Spinal cord (tissue), 10 donors: ENCODE measurements around the gene GAB1. TPM values are rescaled to one million over a fixed set of nuclear protein-coding genes. Genes with fewer than 3 reads are reported as not detected.

Experiments used
- DNase-seq, 6 donors: peaks; one replicate each; pipeline versions ENCODE4 v3.0.0 to v3.0.0-alpha.2; 2013 to 2015; ENCODE audit warnings: low spot score in 6 of 6, low read depth in 4 of 6
- H3K27ac ChIP-seq: one replicate; pipeline ENCODE4 v1.5.1; 2013; ENCODE audit warnings: low read depth, low read length, control low read depth
- H3K27me3 ChIP-seq: one replicate; pipeline ENCODE4 v1.6.1; 2013; ENCODE audit warnings: low read length; ENCODE audit not compliant: control insufficient read depth, insufficient read depth
- H3K36me3 ChIP-seq: one replicate; pipeline ENCODE4 v1.6.1; 2013; ENCODE audit warnings: low read length; ENCODE audit not compliant: control insufficient read depth, insufficient read depth
- H3K4me1 ChIP-seq: one replicate; pipeline ENCODE4 v1.6.1; 2013; ENCODE audit warnings: low read length; ENCODE audit not compliant: control insufficient read depth, insufficient read depth
- H3K4me3 ChIP-seq: one replicate; pipeline ENCODE4 v1.5.1; 2013; ENCODE audit warnings: low read depth, low read length, control low read depth
- H3K9me3 ChIP-seq: one replicate; pipeline ENCODE4 v1.6.1; 2013; ENCODE audit warnings: low read length; ENCODE audit not compliant: control insufficient read depth, insufficient read depth
- WGBS: methylation state at CpG from one replicate; pipeline ENCODE4 v1.1.5; 2013; ENCODE audit warnings: missing lambda C conversion rate; ENCODE audit not compliant: insufficient coverage; 5-methylcytosine and 5-hydroxymethylcytosine counted together
- polyA plus RNA-seq, 2 donors: library from polyadenylated mRNA; unstranded; fragments of 120-200 nt; gene quantifications; one replicate each; pipeline ENCODE4 v1.2.1, GENCODE V29; 2013; ENCODE audit not compliant: insufficient read length in 2 of 2
- total RNA-seq, 2 donors: library from RNA; depleted of rRNA in 1 of 2; stranded (reverse); fragments of 120-200 nt in 1 of 2; fragments of >200 nt in 1 of 2; gene quantifications; one replicate each; pipeline versions ENCODE4 v1.2.3 to v1.2.4, GENCODE V29; 2013 to 2014
- donor health status: healthy.

The GAB1 gene
- total and polyA plus RNA-seq, 4 donors: 38.6 to 81.6 (median 63.1) TPM

DNA sequence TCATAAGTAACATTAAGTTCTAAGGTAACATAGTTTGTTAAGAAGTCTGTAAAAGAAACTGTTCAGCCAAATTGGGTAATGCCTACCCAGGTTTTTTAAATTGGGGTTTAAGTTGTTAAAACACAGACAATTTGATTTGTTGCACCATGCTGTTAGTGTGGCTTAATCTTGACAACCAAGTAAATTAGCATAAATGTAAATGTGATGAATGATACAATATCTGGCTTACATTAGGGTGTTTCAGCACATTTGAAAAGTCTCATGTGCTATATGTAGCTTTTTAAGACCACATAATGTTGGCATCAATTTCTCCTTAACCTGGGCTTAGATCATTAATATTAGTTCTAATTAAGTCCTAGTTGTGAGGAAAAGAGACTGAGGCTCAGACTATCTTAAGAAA, 104.4 kb downstream of the GAB1 start:
- Histone ChIP-seq H3K27ac (no peak overlapping the region), H3K27me3 (no peaks in the 10 kb centered on the region), H3K4me1 (no peaks in the 10 kb centered on the region), H3K4me3 (no peak overlapping the region), H3K36me3 (no peaks in the 10 kb centered on the region), H3K9me3 (no peaks in the 10 kb centered on the region)
- no peak for DNase-seq

DNA sequence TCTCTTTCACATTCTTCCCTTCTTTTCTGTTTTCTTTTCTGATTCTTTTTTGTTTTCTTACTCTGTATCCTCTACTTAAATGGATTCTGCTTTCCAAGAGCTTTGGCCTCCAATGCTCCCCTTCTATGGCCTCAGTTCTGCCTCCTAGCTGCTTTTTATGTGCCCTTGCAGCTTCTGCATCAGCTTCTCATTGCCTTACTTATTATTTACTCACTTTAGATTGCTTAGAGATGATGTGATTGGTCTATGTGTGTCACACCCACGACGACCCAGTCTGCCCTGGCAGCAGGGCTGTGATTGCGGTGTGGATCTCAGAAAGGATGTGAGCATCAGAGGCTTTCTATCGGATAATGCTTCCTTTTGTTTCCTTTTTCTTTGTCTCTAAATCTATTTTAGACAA, 105.0 kb downstream of the GAB1 start:
- Histone ChIP-seq H3K9me3 (no peaks in the 10 kb centered on the region), H3K27me3 (no peaks in the 10 kb centered on the region), H3K4me1 (no peaks in the 10 kb centered on the region), H3K36me3 (no peaks in the 10 kb centered on the region), H3K4me3 (no peak overlapping the region), H3K27ac (no peak overlapping the region)
- DNase-seq: no peak
- WGBS: no CpG with 5 or more reads among the region's 4 CpGs

DNA sequence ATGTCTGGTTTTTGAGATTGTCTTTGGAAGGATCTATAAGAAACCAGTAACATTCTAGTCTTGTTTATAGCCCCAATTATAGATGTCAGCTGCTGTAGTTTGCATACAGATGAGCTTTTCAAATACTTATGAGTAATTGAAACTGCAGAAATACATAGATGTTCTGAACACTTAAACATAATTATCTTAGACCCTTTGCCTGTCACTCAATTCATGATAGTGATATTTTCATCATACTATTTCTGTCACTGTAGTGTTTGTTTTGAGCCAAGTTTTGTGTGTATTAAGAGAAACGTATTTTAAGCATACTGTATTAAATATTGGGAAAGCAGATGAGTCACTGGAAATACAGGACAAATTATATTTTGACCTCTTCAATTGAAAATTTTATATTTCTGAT, 107.1 kb downstream of the GAB1 start:
- Histone ChIP-seq H3K9me3 (no peaks in the 10 kb centered on the region), H3K4me3 (no peak overlapping the region), H3K36me3 (no peaks in the 10 kb centered on the region), H3K27ac (no peak overlapping the region), H3K27me3 (no peaks in the 10 kb centered on the region), H3K4me1 (no peaks in the 10 kb centered on the region)
- no CpG with 5 or more reads among the region's 1 CpG for WGBS
- DNase-seq: peak in 1 of 6 donors; percentile 7

DNA sequence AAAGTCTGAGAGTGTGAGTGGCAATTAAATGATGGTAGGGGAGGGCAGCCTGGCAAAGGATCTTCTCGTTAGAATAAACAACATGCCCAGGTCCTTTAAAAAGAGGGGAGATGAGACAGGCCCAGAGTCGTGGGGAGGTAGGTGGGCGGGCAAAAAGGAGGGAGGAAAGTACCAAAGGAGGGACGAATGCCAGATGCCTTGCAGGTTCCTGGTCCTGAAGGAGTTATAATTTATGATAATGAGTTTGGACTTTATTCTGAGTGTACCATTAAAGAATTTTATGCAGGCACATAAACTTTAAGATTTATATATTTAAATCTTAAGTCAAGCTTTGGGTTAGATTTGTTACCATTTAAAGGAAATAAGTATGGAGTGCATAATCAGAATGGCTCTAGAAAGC, 114.5 kb downstream of the GAB1 start:
- Histone ChIP-seq H3K27ac (no peak overlapping the region), H3K27me3 (no peaks in the 10 kb centered on the region), H3K36me3 (no peaks in the 10 kb centered on the region), H3K4me1 (no peaks in the 10 kb centered on the region), H3K4me3 (no peak overlapping the region), H3K9me3 (no peaks in the 10 kb centered on the region)
- DNase-seq: no peak
- WGBS: 31% methylated on average over 3 of the region's 4 CpGs

DNA sequence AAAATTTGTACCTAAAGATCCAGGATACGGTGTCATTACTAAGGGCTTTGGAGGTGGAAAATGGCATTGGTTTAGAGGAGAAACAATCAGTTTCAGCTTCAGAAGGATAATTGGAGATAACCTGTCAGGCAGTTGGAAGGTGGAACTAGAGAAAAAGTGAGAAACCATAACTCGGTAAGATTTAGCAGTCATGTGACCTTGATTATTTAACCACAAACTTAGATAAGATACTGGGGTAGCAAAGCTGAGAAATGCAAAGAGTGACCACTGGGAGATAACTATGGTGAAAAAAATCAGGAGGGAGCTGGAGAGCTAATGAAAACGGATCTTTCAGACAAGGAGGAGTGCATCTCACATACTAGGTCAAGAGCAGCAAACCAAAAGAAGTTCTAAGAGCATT, 118.5 kb downstream of the GAB1 start:
- H3K36me3 ChIP-seq: no peaks in the 10 kb centered on the region
- no peaks in the 10 kb centered on the region for H3K9me3 ChIP-seq
- no peak overlapping the region for H3K4me3 ChIP-seq
- no peaks in the 10 kb centered on the region for H3K4me1 ChIP-seq
- WGBS: 100% methylated on average over 1 of the region's 3 CpGs
- no peak overlapping the region for H3K27ac ChIP-seq
- no peaks in the 10 kb centered on the region for H3K27me3 ChIP-seq
- no peak for DNase-seq

DNA sequence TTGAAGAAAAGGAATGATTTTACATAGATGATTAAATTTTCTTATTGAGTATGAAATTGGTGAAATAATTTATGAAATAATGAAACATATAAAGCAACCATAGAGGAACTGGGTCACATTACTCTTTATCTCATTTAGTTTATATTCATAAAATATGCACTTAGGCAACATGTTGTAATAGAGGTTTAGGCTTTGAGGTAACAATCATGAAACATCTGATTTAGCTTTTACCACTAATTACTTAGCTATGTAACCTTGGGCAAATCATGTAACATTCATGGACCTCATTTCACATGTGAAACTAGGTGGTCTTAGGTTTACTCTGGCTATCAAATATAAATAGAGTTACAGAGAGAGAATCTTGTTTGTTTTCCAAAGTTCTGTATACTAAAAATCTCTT, 122.3 kb downstream of the GAB1 start:
- DNase-seq: no peak
- no peak overlapping the region for H3K4me3 ChIP-seq
- H3K4me1 ChIP-seq: no peaks in the 10 kb centered on the region
- no peaks in the 10 kb centered on the region for H3K27me3 ChIP-seq
- peaks cover 3% of the 10 kb centered on the region for H3K36me3 ChIP-seq
- no peaks in the 10 kb centered on the region for H3K9me3 ChIP-seq
- H3K27ac ChIP-seq: no peak overlapping the region

DNA sequence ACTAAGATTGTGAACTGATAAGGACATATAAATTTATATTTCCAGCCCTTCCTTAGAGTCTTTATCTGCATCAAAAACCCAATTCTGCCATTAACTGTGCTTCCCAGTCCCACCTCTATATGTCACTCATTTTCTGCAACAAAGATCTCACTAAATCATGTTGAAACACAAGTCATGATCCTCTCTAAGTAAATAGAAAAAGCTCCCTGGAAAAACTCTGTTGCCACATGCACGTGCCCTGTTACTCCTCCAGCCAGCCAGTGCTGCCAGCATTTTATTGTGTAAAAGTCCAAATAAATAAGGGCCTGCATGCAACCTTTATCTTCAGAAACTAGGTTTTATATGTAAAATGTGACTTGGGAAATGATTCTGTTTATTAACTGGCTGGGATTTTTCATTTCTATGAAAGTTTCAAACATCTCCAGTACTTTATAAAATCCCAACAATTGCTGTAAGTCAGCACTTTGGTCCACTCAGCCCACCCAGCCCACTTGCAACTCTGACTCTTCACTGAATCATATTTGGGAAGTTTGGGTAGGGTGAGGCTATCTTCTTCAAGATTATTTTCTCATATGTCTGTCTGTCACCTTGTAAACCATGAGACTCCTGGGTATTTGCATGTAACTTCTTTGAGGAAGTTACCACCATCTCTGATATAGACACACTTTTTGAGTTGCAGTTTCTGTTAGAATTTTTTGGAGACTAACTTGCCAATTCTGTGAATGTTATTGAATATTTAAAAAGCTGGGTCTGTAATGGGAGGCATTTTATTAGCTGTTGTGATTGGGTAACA, 136.9 kb downstream of the GAB1 start:
- Histone ChIP-seq H3K4me1 (no peaks in the 10 kb centered on the region), H3K9me3 (no peaks in the 10 kb centered on the region), H3K27me3 (no peaks in the 10 kb centered on the region), H3K4me3 (no peak overlapping the region), H3K36me3 (peaks cover 2% of the 10 kb centered on the region), H3K27ac (no peak overlapping the region)
- no peak for DNase-seq
- no CpG with 5 or more reads among the region's 1 CpG for WGBS

DNA sequence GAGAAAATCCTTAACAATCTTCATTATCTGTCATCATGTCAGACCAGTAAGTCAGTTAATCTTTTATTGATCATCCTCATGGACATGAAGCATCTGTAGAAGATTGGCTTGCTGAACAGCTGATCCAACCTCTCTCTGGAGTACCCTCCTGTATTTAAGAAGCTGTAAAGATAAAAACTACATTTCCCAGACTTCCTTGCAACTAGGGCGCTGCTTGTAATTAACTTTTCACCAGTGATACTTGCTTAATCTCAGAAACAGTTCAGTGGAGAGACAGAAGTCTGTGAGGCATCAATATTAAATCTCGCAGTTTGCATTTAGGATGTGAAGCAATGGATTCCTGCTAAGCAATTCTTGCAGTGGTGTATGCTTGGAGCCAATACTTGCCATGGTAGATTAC, 140.8 kb downstream of the GAB1 start:
- no peaks in the 10 kb centered on the region for H3K9me3 ChIP-seq
- H3K36me3 ChIP-seq: no peaks in the 10 kb centered on the region
- no peaks in the 10 kb centered on the region for H3K27me3 ChIP-seq
- DNase-seq: no peak
- WGBS: 100% methylated on average over 1 of the region's 2 CpGs
- no peaks in the 10 kb centered on the region for H3K4me1 ChIP-seq
- H3K27ac ChIP-seq: no peak overlapping the region
- no peak overlapping the region for H3K4me3 ChIP-seq

DNA sequence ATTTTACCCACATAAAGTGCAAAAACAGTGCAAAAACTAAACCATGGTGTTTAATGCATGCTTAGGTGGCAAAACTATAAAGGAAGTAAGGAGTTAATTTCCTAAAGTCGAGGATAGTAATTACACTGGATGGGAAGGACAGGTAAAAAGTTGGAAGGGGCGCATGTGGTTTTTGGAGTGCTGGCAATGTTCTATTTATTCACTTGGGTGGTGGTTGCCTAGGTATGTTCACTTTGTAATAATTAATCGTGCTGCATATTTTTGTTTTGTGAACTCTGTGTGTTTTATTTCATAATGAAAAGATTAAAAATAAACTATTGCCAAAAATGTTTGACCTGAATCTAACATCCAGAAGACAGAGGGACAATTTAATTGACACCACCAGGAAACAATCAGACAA, 144.7 kb downstream of the GAB1 start:
- Histone ChIP-seq H3K27ac (no peak overlapping the region), H3K4me3 (no peak overlapping the region), H3K9me3 (no peaks in the 10 kb centered on the region), H3K27me3 (no peaks in the 10 kb centered on the region), H3K4me1 (no peaks in the 10 kb centered on the region), H3K36me3 (no peaks in the 10 kb centered on the region)
- DNase-seq: no peak
- 71% methylated on average over 2 of the region's 3 CpGs for WGBS

DNA sequence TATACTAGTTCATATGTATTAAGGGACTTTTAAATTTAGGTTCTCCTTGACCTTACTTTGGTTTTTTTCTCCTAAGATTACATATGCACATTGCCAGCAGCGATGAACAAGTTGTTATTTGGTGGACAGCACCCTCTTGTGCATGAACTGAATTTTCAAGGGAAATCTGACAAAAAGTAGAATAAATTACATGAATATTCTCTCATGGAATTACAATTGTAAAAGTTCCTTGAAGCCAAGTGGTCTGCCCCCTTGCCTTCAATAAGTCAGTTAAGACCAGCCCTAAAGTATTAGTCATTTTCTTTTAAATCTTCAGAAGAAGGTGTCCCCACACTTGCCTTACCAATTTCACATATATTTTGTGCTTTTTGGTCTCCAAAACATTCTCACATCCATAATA, 146.2 kb downstream of the GAB1 start:
- Histone ChIP-seq H3K4me3 (no peak overlapping the region), H3K4me1 (no peaks in the 10 kb centered on the region), H3K27me3 (no peaks in the 10 kb centered on the region), H3K36me3 (no peaks in the 10 kb centered on the region), H3K27ac (no peak overlapping the region), H3K9me3 (no peaks in the 10 kb centered on the region)
- WGBS: no CpG with 5 or more reads among the region's 1 CpG
- DNase-seq: peak; percentile 19 to 82 (median 29)
